ENCODE data around the gene PUS7.

- no peak for TF ChIP-seq POLR2AphosphoS5 (IDR thresholded peaks at IDR 0.05; ENCODE audit: low read depth, low read length)
- TF ChIP-seq TAF1 (IDR thresholded peaks at IDR 0.05; ENCODE audit: borderline replicate concordance, insufficient read depth, low read length): no peak
- no peak for TF ChIP-seq REST (IDR thresholded peaks at IDR 0.05; ENCODE audit: insufficient read depth in 1 of 2, low read depth in 2 of 2, low read length in 2 of 2)
Measured at GRCh38 chr7:105439174-105439893, 82.7 kb downstream of the PUS7 start.

All from PFSK-1 (cell line).